ENCODE results near the gene DOCK4.

The DOCK4 gene

DNA sequence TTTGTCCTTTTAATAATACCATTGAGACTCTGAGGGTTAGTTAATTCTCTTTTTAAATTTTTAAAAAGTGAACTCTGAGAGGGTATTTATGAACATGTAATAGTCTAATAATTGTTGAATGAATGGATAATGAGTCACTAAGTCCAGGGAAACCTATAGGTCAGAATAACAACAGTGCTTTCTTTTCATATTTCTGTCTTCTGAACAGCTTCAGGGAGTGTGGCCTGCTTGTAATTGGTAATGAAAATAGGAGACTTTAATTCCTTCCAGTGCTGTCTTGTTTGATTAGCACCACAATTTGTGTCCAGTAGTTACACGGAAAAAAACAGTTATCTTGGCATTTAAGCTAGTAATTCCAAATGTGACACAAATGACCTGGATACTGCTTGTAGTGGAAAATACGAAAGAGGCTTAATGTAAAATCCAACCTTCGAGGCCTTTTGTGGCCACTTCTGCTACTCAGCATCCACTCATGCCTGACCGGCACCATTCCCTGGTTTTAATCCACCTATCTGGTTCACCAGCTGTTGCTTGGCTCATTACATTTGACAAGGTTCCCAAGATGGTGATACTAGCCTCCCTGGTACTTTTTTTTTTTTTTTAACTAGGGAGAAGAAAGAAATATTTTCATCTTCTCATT is 494.7 kb downstream of the DOCK4 start:
- in situ Hi-C loops (cut with HindIII; ENCODE audit: low sequenced_read_pairs), result no loop called here

DNA sequence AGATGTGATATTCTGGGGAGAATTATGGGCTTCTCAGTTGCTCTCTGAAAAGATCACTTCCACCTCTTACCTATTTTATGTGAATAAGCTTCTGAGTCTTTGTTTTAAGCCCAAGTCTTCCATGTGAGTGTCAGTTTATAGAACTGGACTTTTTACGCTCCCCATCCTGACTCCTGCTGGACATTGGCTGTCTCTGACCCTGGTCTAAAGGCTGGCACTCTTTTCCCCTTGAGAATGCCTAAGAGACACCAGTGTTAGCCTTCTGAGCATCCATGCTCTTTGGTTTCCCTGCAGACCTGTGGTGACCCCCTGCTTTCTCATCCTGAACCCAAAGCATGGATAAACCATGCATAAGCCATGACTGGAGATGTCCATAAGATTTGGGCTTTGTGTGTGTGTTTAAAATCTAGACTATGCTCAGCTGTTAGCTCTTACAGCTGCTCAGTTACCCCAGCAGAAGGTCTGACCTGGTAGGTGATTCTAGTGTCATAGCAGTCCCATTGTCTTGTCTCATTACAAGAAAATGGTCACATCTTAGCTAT is 495.3 kb downstream of the DOCK4 start:
- in situ Hi-C loops (cut with HindIII; ENCODE audit: low sequenced_read_pairs), result no loop called here

DNA sequence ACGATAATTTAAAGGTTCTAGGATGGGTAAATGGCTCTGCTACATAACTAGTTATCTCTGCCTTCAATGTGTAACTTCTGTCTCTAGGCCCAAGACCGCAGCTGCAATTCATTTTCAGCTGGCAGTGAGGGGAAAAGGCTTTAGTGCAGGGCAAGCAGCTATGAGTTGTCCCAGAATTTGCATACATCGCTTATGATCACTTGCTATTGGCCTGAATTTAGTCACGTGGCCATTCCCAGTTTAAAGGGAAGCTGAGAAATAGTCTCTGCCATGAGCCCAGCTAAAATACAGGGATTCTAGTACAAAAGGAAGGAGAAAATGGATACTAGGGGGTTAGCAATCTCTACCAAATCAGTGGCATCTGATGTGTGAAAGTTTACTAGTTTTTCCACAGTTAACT is 498.1 kb downstream of the DOCK4 start:
- in situ Hi-C loops (cut with HindIII; ENCODE audit: low sequenced_read_pairs), result no loop called here

DNA sequence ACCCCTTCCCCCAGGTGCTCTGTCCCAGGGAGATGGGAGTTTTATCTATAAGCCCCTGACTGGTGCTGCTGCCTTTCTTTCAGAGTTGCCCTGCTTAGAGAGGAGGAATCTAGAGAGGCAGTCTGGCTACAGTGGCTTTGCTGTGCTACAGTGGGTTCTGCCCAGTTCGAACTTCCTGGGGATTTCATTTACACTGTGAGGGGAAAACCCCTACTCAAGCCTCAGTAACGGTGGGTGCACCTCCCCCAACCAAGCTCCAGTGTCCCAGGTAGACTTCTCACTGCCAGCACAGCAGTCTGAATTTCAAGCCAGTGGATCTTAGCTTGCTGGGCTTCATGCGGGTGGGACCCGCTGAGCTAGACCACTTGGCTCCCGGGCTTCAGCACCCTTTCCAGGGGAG is 500.4 kb downstream of the DOCK4 start:
- in situ Hi-C loops (cut with HindIII; ENCODE audit: low sequenced_read_pairs), result no loop called here

DNA sequence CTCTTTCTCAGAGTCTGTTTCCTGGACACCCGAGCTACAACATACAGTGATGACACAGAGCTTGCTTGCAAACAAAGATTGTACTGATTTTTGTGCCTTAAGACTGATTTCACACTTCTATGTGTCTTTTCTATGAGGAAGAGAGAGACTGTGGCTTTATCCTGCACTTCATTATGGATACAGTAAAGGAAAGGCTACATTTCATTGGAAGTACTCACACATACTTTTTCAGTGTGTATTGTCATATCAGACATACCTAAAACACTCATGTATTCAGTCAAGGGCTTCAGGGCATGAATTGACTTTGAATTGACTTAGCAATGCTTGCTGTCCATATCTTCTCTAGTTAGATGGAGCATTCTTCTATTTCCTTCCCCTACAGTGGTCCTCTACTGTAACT is 508.4 kb downstream of the DOCK4 start:
- in situ Hi-C loops (cut with HindIII; ENCODE audit: low sequenced_read_pairs), result no loop called here

DNA sequence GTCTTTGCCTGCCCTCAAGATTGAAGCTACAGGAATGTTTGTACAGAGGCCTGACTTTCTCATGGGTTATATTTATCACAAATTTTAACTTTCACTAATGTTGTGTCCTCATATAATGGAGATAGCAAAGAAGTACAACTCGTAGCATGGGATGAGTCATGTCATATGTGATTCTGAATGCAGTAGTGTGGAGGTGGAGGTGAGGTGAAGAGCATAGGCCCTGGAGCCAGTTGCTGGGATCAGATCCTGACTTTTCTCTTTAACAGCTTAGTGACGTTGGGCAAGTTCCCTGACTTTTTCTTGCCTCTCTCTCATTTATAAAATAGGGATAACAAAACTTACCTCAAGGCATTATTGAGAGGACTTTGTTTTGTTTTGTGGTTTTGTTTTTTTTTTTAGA is 511.8 kb downstream of the DOCK4 start:
- in situ Hi-C loops (cut with HindIII; ENCODE audit: low sequenced_read_pairs), result no loop called here

DNA sequence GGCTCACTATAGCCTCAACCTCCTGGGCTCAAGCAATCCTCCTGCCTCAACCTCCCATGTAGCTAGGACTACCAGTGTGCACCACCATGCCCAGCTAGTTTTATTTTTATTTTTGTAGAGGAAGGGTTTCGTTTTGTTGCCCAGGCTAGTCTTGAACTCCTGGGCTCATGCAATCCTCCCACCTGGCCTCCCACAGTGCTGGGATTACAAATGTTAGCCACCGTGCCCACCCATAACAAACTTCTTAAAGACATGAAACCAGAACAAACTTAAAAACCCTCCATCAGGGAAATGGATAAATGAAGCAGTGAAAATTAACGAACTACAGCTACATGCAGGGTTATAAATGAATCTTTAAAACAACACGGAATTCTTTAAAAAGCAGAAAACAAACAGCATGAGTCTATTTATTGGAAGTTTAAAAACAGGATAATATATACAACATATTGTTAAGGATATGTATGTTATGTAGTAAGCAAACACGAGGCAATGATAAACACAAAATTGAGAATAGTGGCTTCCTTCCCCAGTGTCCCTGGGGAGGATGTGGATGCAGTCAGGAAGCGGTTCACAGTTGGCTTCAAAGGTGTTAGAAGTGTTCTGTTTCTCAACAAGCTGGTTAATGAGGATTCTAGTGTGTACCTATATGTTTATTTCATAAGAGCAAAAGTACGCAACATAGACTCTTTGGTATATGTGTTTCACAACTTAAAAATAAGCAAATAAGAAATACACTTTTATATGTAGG is 515.7 kb downstream of the DOCK4 start:
- in situ Hi-C loops (cut with HindIII; ENCODE audit: low sequenced_read_pairs), result no loop called here

DNA sequence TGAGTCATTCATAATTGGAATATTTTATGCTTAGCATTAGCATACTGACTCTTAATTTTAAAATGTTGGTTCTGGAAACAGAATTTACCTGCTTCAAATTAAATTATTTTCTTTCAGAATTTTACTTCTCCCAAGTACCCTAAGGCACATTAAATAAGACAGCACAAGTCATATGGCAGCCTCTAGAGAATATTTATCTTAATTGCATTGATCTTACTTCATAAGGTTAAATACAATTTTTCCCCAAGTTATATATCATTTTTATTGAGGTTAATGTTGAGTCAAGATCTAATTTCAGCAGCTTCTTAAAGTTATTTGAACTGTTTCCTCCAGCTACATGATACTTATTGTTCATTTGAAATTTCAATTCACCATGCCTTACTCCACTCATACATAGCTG is 520.9 kb downstream of the DOCK4 start:
- in situ Hi-C loops (cut with HindIII; ENCODE audit: low sequenced_read_pairs), result no loop called here

DNA sequence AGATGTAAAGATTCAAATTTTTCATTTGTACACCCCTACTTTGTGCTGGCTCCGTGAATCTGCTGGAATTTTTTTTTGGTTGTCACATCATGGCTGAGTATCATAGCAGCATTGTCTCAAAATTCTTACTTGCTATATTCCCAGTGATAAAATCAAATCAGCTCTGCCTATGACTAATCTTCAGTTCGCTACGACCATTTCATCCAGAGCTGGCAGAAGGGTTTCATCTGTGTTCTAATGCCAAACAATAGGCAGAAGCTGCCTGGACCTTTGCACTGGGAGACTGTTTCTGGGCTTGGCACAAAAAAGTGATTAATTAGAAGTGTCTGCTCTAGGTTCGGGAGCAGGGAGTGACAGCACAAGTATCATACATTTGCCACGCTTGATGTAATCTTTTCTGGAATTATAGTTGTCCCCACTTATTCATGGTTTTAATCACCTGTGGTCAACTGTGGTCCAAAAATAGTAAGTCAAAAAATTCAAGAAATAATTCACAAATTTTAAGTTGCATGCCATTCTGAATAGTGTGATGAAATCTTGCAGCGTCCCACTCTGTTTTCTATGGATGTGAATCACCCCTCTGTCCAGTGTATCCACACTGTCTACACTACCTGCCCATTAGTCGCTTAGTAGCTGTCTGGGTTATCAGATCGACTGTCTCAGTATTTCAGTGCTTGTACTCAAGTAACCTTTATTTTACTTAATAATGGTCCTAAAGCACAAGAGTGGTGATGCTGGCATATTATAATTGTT is 523.4 kb downstream of the DOCK4 start:
- in situ Hi-C loops (cut with HindIII; ENCODE audit: low sequenced_read_pairs), result no loop called here

DNA sequence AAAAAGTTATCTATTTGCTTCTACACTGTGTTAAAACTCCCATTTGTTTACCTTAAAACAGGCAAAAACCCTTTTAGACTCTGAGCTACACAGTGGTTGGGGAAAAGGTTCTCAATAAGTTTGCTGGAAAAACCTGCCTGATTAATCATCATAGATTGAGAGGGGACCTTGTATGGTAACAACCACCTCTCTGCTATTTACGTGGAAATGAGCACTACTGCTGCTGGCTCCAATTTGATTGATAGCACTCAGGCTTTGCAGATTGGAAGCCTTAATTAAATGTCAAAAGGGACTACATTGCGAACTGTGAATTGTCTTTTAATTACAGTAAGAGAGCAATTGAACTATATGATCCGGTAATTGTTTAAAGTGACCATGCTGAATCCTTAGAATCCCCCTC is 525.0 kb downstream of the DOCK4 start:
- in situ Hi-C loops (cut with HindIII; ENCODE audit: low sequenced_read_pairs), result no loop called here

DNA sequence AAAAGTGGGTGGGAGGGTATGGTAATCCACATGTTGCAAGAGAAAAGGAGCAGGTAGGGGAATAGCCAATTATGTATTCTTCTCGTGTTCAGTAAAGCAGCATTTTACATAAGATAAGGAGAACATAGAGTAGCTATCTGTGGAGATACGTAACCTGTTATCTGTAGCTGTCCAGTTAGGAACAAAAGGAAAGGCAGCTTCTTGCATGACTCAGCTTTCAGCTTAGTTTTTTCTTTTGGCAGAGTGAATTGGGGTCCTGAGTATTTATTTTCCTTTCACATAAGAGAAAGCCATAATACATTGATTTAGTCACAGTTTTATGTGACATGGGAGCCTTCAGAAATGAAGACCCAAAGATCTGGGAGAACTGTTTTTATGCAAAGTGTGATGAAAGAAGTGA is 527.2 kb downstream of the DOCK4 start:
- in situ Hi-C loops (cut with HindIII; ENCODE audit: low sequenced_read_pairs), result no loop called here

DNA sequence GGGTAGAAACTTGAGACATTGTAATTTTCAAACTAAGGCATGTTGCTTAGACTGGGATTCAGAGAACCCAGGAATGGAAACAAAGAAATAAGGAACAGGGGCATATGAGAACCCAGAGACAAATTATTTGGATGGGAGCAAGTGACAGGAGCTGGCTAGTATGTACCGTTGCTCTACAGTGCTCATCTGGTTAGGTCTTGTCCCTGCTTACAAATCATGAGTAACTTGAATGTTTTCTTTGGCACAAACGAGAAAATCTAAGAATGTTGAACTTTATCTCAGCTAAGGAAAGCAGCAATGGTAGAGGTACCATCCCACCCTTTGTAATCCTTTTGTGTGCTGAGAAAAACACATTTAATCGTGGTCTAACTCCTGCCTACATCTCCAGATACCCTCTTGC is 527.9 kb downstream of the DOCK4 start:
- in situ Hi-C loops (cut with HindIII; ENCODE audit: low sequenced_read_pairs), result no loop called here

DNA sequence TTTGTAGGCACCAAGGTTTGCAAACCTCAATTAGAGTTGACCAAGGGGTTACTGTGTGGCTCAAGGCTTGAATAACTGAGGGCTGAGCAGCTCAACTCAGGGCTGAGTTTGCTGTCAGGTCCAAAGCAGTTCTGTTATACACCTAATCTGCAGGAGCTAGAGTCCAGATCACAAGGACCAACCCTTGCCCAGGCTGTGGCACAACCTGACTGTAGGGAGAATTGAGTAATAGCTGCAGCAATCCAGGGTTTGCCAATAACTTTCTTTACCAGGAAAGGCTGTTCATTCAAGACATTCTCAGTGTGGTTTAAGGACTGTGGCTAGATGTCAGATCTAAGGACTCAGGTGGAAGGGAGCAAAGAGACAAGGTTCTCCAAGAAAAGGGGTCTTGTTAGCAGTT is 528.4 kb downstream of the DOCK4 start:
- in situ Hi-C loops (cut with HindIII; ENCODE audit: low sequenced_read_pairs), result no loop called here

DNA sequence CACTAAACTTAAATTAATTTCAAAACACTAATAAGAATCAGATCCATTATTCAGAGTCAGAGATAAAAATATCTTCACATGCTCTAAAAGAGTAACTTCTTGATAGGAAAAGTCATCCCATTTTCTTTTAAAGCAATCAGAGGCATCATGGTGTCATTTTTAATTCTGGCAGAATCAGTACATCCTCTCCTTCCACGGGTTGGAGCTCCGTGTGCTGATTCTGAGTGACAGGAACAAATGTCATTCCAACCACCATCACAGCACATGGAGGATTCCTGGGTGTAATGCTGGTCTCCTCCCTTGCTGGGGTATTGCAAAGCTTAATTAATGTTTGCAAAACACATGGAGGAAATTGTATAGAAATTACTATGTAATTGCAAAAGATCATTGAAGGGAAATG is 529.4 kb downstream of the DOCK4 start:
- in situ Hi-C loops (cut with HindIII; ENCODE audit: low sequenced_read_pairs), result no loop called here

Measured in endothelial cell of hepatic sinusoid (primary cell).